Gastroesophageal sphincter (tissue), 4 donors: ENCODE data around the gene CHST8. TPM values are rescaled to one million over a fixed set of nuclear protein-coding genes. Genes with fewer than 3 reads are reported as not detected.

Source experiments
- ATAC-seq: fragments of 150-250 bp; one replicate; pipeline ENCODE4 v1.9.1; 2016; ENCODE audit warnings: mild to moderate bottlenecking, moderate library complexity
- H3K27ac ChIP-seq, 4 donors: fragments of 200-600 bp; sonication (generic) in 3 of 4; 1 replicate in 3 of 4; 2 replicates in 1 of 4; pipeline ENCODE4 v1.5.1; 2016 to 2019
- H3K27me3 ChIP-seq: fragments of 200-600 bp; sonication (generic); one replicate; pipeline ENCODE4 v1.5.1; 2019
- H3K36me3 ChIP-seq, 2 donors: fragments of 200-600 bp; sonication (generic); one replicate each; pipeline ENCODE4 v1.5.1; 2019; ENCODE audit warnings: control low read depth in 1 of 2
- H3K4me1 ChIP-seq, 3 donors: fragments of 200-600 bp; sonication (generic); 1 replicate in 2 of 3; 2 replicates in 1 of 3; pipeline ENCODE4 v1.5.1; 2016 to 2019; ENCODE audit warnings: control low read depth in 2 of 3
- H3K4me3 ChIP-seq, 2 donors: fragments of 200-600 bp; sonication (generic); one replicate each; pipeline ENCODE4 v1.5.1; 2019; ENCODE audit warnings: mild to moderate bottlenecking in 1 of 2, moderate library complexity in 1 of 2
- H3K9me3 ChIP-seq, 3 donors: fragments of 200-600 bp; sonication (generic); one replicate each; pipeline ENCODE4 v1.5.1; 2017 to 2019; ENCODE audit warnings: control low read depth in 2 of 3
- EP300 ChIP-seq: sonication (generic); formaldehyde crosslinking; IDR thresholded peaks from one replicate; pipeline ENCODE4 v1.6.1; 2017; ENCODE audit warnings: antibody characterized with exemption, mild to moderate bottlenecking
- POLR2A ChIP-seq, 2 donors: fragments of 450-650 bp; IDR thresholded peaks; one replicate each; pipeline ENCODE4 v1.6.1; 2017; ENCODE audit warnings: antibody characterized with exemption in 2 of 2, mild to moderate bottlenecking in 2 of 2, moderate library complexity in 1 of 2
- POLR2AphosphoS5 ChIP-seq: sonication (generic); formaldehyde crosslinking; IDR thresholded peaks from one replicate; pipeline ENCODE4 v1.6.1; 2017; ENCODE audit warnings: antibody characterized with exemption
- WGBS, 2 donors: methylation state at CpG; one replicate each; pipeline ENCODE4 v1.1.5; 2018; ENCODE audit warnings: low coverage in 1 of 2; 5-methylcytosine and 5-hydroxymethylcytosine counted together
- total RNA-seq, 4 donors: library from RNA; depleted of rRNA; stranded (reverse); fragments of >200 nt; gene quantifications; one replicate each; pipeline ENCODE4 v1.1.0, GENCODE V29; 2016
- TF ChIP-seq, protein P1 (sequence below), 4 experiments: fragments of 200-600 bp in 2 of 4; fragments of 450-650 bp in 2 of 4; sonication (generic) in 1 of 4; IDR thresholded peaks; one replicate each; pipeline ENCODE4 v1.5.1; 2017 to 2019; ENCODE audit warnings: antibody characterized with exemption in 4 of 4, mild to moderate bottlenecking in 2 of 4, moderate library complexity in 2 of 4

The CHST8 gene
- total RNA-seq, 4 donors from 2014 or later: 0.16 to 0.66 (median 0.54) TPM; not detected in 1

GRCh38 chr19:33799476-33799875, 177.7 kb downstream of the CHST8 start:
- Histone ChIP-seq H3K4me3 (peak overlapping the region in 1 of 2 donors; percentile 78), H3K36me3 (peaks cover 0 to 40% of the 10 kb centered on the region in 2 donors), H3K27ac (peak overlapping the region; percentile 95 to 96 (median 96)), H3K9me3 (no peaks in the 10 kb centered on the region), H3K4me1 (peaks cover 0 to 89% (median 9%) of the 10 kb centered on the region in 3 donors), H3K27me3 (no peaks in the 10 kb centered on the region)
- WGBS, 2 donors: 20% methylated on average over 1 of the region's 5 CpGs; no CpG with 5 or more reads in 1 of the 2 donors
- TF ChIP-seq EP300 (no peak), POLR2A (IDR thresholded peaks at IDR 0.05) (no peak)
- TF ChIP-seq, protein P1, sequence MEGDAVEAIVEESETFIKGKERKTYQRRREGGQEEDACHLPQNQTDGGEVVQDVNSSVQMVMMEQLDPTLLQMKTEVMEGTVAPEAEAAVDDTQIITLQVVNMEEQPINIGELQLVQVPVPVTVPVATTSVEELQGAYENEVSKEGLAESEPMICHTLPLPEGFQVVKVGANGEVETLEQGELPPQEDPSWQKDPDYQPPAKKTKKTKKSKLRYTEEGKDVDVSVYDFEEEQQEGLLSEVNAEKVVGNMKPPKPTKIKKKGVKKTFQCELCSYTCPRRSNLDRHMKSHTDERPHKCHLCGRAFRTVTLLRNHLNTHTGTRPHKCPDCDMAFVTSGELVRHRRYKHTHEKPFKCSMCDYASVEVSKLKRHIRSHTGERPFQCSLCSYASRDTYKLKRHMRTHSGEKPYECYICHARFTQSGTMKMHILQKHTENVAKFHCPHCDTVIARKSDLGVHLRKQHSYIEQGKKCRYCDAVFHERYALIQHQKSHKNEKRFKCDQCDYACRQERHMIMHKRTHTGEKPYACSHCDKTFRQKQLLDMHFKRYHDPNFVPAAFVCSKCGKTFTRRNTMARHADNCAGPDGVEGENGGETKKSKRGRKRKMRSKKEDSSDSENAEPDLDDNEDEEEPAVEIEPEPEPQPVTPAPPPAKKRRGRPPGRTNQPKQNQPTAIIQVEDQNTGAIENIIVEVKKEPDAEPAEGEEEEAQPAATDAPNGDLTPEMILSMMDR (IDR thresholded peaks at IDR 0.05): no peak
- no peak for ATAC-seq

DNA sequence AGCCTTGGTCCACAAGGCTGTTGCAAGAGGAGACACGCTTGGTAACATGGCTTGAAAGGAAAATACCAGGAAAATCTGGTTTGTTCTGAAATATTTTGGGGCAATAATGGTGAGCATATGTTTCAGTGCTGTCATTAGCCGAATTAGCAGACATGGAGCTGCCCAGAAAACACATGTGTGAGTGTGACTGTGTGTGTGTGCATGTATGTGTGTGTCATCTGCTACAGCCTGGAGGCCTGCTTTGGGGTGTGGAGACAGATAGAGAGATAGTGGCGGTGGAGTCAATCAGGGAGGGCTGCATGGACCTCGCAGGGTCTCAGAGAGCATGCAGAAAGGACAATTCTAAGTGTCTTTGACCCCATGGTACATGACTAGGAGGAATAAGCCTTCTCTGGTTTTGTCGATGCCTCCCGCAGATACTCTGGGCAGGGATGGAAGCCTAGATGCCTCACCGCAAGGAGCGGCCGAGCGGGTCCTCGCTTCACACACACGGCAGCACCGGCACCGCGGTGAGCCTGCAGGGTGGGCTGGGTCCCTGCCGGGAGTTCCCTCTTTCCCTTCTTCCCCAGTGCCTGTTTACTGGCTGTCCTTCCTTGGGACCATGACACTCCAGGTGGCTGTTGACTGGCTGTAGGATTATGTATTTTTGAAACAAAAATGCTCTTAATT, 178.4 kb downstream of the CHST8 start:
- Histone ChIP-seq H3K27me3 (no peaks in the 10 kb centered on the region), H3K9me3 (no peaks in the 10 kb centered on the region), H3K4me3 (peak overlapping the region in 1 of 2 donors; percentile 78), H3K4me1 (peaks cover 0 to 89% (median 7%) of the 10 kb centered on the region in 3 donors), H3K27ac (peak overlapping the region in 3 of 4 donors; percentile 95 to 96 (median 96)), H3K36me3 (peaks cover 0 to 47% of the 10 kb centered on the region in 2 donors)
- TF ChIP-seq POLR2A (IDR thresholded peaks at IDR 0.05) (no peak), EP300 (no peak), POLR2AphosphoS5 (no peak)
- TF ChIP-seq, protein P1 (IDR thresholded peaks at IDR 0.05): no peak
- ATAC-seq: no peak
- WGBS, 2 donors: 63% methylated on average over 3 of the region's 16 CpGs

DNA sequence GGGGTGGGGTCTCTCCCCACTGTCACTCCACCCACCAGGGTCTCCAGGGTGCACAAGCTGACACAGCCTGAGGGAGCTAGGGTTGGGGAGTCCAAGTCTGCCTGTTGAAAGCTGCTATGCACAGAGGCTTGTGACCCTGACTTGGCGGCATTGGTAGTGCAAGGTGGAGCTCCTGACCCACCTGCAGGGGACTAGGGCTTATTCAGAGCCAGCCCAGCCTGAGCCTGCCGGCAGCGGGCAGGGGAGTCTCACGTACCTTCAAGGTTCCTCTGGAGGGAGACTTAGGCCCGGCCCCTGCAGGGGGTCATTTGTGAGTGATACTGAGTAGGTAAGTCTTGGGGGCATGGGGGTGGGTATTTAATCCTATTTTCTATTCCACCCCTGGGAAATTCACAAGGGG, 179.7 kb downstream of the CHST8 start:
- H3K27ac ChIP-seq: peak overlapping the region in 2 of 4 donors; percentile 79 to 81
- WGBS, 2 donors: 70% methylated on average over 2 of the region's 5 CpGs; no CpG with 5 or more reads in 1 of the 2 donors
- peaks cover 0 to 59% of the 10 kb centered on the region in 2 donors for H3K36me3 ChIP-seq
- peaks cover 0 to 97% (median 7%) of the 10 kb centered on the region in 3 donors for H3K4me1 ChIP-seq
- no peak for ATAC-seq
- no peak for TF ChIP-seq EP300
- no peak for TF ChIP-seq POLR2AphosphoS5
- TF ChIP-seq POLR2A (IDR thresholded peaks at IDR 0.05): no peak
- TF ChIP-seq, protein P1 (IDR thresholded peaks at IDR 0.05): no peak
- no peaks in the 10 kb centered on the region for H3K27me3 ChIP-seq
- no peak overlapping the region for H3K4me3 ChIP-seq
- H3K9me3 ChIP-seq: no peaks in the 10 kb centered on the region

DNA sequence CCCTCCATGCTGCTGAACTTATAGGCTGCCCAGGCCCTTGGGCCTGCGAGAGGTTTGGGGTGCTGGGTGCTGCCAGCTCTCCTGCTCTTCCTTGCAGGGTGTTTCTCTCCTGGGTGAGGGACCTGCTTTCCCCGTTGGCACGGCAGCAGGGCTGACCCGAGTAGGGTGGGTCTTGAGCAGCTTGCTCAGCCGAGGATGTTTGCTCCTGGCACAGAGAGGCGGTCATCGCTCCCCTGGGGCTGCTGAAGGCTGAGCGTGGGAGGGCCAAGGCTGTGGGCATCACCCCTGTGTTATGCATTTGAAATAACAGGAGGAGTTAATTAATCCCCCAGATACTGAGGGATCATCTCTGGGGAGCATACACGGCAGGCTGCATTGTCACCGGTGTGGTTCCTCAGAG, 180.2 kb downstream of the CHST8 start:
- TF ChIP-seq, protein P1 (IDR thresholded peaks at IDR 0.05): no peak
- TF ChIP-seq POLR2A (IDR thresholded peaks at IDR 0.05) (no peak), EP300 (no peak), POLR2AphosphoS5 (no peak)
- no peaks in the 10 kb centered on the region for H3K27me3 ChIP-seq
- H3K4me1 ChIP-seq: peaks cover 0 to 98% (median 7%) of the 10 kb centered on the region in 3 donors
- H3K27ac ChIP-seq: peak overlapping the region in 2 of 4 donors; percentile 79 to 81
- H3K4me3 ChIP-seq: no peak overlapping the region
- peaks cover 0 to 65% of the 10 kb centered on the region in 2 donors for H3K36me3 ChIP-seq
- H3K9me3 ChIP-seq: no peaks in the 10 kb centered on the region
- no peak for ATAC-seq
- WGBS, 2 donors: 54% methylated on average over 2 of the region's 10 CpGs; no CpG with 5 or more reads in 1 of the 2 donors

GRCh38 chr19:33802801-33803200, 181.0 kb downstream of the CHST8 start:
- H3K36me3 ChIP-seq: peaks cover 0 to 73% of the 10 kb centered on the region in 2 donors
- 80% methylated on average over 1 of the region's 1 CpG; no CpG with 5 or more reads in 1 of the 2 donors for WGBS, 2 donors
- H3K9me3 ChIP-seq: no peaks in the 10 kb centered on the region
- no peaks in the 10 kb centered on the region for H3K27me3 ChIP-seq
- H3K27ac ChIP-seq: peak overlapping the region in 3 of 4 donors; percentile 79 to 83 (median 81)
- H3K4me1 ChIP-seq: peaks cover 0 to 90% (median 7%) of the 10 kb centered on the region in 3 donors
- TF ChIP-seq POLR2A (IDR thresholded peaks at IDR 0.05) (no peak), EP300 (no peak), POLR2AphosphoS5 (no peak)
- TF ChIP-seq, protein P1 (IDR thresholded peaks at IDR 0.05): no peak
- no peak overlapping the region for H3K4me3 ChIP-seq
- ATAC-seq: no peak
